Fibroblast of skin of back (primary cell): ENCODE results near the gene DNAI4. TPM values are rescaled to one million over a fixed set of nuclear protein-coding genes. Genes with fewer than 3 reads are reported as not detected.
"Not testable (repeated sequence)": the region's sequence is repeated elsewhere in the genome, so short reads cannot be mapped to it uniquely, and the experiment has no call there.

Experiments
- DNase-seq: peaks from one replicate; pipeline ENCODE4 v3.0.0-alpha.2; 2013
- polyA plus RNA-seq, 2 experiments: library from polyadenylated mRNA; unstranded; fragments of 120-200 nt; gene quantifications; one replicate each; pipeline ENCODE4 v1.2.1, GENCODE V29; 2013; ENCODE audit not compliant: insufficient read length in 2 of 2

Gene DNAI4, protein sequence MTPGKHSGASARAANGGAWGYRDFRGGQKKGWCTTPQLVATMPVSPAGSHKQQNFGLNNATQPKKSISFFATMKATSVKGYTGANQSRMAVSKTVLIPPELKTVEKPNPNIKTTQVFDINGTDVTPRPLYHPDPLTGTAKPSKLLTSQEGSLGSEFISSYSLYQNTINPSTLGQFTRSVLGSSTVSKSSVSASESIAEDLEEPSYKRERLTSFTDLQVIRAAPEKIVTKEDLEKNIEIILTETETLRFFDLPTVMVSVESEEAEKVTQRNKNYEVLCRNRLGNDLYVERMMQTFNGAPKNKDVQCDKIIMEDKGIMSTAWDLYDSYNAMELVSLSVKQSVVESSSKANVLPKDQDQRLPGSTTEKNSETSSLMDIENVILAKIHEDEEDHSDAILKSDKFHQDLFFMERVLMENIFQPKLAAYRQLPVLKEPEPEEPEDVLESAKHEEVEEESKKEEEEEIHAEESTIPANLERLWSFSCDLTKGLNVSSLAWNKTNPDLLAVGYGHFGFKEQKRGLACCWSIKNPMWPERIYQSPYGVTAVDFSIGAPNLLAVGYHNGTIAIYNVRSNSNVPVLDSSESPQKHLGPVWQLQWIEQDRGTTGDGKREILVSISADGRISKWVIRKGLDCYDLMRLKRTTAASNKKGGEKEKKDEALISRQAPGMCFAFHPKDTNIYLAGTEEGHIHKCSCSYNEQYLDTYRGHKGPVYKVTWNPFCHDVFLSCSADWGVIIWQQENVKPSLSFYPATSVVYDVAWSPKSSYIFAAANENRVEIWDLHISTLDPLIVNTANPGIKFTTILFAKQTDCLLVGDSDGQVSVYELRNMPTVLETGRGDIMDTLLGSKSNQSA
- 1.7 TPM for polyA plus RNA-seq (2013, experiment 1 of 2; ENCODE audit: insufficient read length)
- polyA plus RNA-seq (2013, experiment 2 of 2; ENCODE audit: insufficient read length): 1.3 TPM

DNA sequence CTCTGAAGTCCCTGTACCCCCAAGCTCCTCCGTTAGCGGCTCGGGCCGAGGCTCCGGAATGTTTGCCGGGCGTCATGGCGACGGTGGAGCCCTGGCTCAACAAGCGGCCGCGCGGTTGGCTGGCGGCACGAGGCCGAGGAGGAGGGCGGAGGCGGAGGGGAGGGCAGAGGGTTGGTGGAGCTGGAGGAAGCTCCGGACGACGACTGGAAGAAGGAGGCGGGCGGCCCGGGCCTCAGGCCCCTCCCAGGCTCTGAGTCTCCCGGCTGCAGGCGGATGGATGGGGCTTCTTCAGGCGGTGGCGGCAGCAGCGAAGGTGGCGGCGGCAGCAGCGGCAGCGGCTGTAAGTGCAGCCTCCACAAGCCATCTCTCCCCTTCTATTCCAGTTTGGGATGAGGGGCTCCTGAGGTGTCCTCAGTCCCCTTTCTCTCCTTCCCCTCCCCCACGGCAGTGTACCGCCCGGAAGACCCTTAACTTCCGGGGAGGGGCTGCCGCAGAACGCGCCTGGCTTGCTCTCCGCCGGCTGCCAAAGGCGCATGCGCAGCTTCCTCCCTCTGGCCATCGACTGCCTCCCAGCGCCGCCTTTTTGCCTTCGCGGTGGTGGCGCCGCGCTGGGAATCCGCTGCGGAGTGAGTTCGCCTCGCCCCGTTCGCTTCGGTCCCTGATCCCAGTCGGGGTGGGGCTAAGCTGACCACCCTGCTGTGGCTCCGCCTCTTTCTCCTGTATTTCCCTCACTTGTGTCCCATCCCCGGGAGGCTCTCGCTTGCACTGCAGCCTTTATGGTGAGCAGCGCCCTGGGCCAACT is at the start of gene DNAI4, which contains the start of gene MIER1:
TSS of gene DNAI4 (minus strand) at position 101 of the 802 bp plus-strand sequence. CDS start at position 76, 25 bp downstream.
TSS of gene MIER1 (plus strand) at position 235 of the 802 bp plus-strand sequence. CDS start at position 274, 39 bp downstream.
- peak; percentile 98 for DNase-seq

DNA sequence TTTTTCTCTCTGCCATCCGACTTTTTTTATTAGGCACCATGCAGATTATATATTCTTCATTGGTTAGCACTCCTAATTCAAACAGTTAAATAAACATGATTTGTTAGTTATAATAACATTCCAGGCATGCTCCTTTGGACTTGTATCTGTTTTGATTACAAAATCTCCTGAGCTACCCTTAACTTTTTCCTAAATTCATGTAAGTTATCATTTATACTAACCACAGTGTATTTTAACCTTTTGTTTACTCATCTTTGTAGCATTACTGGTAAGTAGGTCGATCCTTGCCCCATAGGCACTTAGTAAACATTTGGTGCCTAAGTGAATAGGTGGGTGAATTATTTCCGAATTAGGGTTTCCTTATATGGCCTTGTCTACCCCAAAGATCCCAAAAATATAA is 43.9 kb upstream of the DNAI4 start:
- DNase-seq: peak; percentile 23

DNA sequence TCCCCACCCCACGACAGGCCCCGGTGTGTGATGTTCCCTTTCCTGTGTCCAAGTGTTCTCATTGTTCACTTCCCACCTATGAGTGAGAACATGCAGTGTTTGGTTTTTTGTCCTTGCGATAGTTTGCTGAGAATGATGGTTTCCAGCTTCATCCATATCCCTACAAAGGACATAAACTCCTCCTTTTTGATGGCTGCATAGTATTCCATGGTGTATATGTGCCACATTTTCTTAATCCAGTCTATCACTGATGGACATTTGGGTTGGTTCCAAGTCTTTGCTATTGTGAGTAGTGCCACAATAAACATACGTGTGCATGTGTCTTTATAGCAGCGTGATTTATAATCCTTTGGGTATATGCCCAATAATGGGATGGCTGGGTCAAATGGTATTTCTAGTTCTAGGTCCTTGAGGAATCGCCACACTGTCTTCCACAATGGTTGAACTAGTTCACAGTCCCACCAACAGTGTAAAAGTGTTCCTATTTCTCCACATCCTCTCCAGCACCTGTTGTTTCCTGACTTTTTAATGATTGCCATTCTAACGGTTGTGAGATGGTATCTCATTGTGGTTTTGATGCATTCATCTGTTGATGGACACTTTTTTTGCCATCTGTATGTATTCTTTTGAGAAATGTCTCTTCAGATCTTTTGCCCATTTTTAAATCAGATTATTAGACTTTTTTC is 41.7 kb upstream of the DNAI4 start:
- DNase-seq: not testable (repeated sequence)

DNA sequence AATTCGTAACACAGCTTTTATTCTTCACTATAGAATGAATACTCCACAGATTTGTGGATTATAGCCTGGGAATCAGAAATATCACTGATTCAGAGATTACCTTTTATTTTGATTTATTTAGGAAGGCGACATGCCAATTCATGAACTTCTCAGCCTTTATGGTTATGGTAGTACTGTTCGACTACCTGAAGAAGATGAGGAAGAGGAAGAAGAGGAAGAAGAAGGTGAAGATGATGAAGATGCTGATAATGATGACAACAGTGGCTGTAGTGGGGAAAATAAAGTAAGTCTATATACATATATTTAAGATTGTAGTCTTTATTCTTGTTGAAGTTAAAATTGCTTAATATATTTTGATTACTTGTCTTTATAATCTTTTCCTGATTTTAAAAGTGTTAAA is 33.3 kb upstream of the DNAI4 start:
- no peak for DNase-seq

DNA sequence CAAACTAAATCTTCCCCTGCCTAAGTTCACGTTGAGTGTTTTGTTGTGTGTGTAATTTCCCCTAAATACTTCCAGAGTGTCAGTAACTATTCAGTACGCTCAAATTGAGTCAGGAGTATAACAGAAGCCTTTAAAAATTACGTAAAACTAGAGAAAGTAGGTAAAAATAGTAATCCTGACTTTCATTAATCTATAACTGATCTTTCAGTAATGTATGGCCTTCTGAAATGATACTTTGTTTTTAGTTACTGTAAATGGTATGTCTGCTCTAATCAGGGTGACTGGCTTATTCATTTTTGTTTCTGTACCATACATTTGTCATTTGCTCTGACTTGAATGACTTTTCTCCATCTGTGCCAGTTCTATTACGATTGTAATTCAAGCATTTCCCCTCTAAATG is 29.6 kb upstream of the DNAI4 start:
- no peak for DNase-seq

DNA sequence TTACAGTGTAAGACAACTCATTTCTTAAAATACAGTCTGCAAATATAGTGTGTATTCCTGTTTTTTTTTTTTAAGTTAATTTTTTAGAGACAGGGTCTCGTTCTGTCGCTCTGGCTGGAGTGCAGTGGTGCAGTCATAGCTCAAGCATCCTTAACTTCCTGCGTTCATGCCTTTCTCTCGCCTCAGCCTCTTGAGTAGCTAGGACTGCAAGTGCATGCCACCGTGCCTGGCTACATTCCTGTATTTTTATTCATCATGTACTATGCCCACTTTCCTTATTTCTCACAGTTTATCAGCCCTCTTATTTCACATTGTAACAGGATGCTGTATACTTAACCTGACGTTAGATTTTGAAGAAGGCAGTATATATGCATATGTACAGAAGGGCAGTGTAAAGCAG is 26.9 kb upstream of the DNAI4 start:
- peak; percentile 93 for DNase-seq

DNA sequence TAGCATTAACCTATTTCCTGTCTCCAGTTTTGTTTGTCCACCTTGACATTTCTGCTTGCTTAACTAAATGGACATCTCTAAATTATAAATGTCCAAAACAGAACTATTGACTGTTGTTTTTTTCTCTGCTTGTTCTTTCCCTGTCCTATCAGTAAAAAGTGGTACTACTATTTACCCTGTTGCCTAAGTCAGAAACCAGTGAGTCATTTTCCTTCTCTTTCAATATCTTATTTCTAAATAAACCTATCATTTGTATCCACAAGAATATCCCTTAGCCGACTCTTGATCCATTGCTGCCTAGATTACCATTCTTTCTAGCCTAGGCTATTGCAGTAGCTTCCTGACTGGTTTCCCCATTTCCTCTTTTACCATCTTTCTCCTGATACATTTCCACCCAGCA is 22.6 kb upstream of the DNAI4 start:
- DNase-seq: no peak

DNA sequence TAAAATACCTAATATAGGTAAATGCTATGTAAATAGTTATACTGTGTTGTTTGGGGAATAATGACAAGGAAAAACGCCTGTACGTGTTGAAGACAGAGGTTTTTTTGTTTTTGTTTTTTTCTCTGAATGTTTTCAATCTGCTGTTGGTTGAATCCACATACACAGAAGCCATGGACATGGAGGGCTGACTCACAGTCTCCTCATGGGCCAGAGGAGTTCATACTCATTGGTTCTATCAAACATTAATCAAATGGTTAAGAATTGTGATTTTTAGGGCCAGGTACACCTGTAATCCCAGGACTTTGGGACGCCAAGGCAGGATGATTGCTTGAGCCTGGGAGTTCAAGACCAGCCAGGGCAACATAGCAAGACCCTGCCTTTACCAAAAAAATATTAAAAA is 20.7 kb upstream of the DNAI4 start:
- no peak for DNase-seq

DNA sequence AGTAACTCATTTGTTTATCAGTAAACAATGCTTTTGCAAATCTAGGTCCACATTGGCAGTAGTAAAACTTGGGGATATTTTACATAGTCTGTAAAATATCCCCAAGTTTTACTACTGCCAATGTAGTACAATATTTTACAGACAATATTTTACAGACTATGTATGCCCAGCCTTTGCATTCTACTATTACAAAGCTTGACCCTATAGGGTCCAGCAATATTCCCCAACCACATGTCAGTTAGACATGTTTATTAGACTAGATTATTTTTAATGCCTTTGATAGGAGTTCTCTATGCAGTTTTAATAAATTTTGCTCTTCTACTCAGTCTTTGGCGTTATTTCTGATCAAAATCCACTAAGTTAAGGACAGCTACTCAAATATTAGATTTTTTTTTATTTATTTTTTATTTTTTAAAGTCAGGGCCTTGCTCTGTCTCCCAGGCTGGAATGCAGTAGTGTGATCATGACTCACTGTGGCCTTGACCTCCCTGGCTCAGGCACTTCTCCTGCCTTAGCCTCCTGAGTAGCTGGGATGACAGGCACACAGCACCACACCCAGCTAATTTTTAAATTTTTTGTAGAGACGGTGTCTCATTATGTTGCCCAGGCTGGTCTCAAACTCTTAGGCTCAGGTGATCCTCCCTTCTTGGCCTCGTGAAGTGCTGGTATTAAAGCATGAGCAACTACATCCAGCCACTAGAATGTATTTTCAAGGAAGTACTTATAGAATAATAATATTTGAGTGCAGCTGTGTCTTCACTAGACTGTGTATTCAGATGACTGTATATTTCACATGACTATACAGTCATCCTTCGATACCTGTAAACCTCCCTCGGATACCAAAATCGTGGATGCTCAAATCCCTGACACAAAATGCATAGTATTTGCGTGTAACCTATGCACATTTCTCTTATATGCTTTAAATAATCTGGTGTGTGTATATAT is 19.9 kb upstream of the DNAI4 start:
- peak; percentile 84 for DNase-seq

DNA sequence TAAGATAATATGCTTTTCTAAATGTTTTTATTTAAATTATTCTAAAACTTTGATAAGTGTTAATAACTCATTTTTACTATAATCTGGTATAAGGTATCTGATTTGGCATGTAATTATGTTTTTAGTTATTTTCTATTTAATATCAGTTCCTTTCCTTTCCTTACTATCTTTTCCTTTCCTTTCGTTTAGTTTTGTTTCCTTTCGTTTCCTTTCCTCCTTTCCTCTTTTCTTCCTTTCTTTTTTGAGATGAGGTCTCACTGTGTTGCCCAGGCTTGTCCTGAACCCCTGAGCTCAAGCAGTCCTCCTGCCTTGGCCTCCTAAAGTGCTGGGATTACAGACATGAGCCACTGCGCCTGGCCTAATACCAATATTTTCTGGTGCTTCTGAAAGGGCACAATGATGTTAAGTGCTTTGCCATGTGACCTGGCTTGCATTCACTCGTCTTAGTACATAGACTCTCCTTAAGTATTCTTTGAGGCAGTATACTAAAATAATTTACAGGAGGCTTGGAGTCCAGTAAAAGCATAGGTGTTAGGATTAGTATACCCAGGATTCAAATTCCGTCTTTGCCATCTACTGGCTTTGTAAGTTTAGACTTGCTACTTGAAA is 18.8 kb upstream of the DNAI4 start:
- no peak for DNase-seq

DNA sequence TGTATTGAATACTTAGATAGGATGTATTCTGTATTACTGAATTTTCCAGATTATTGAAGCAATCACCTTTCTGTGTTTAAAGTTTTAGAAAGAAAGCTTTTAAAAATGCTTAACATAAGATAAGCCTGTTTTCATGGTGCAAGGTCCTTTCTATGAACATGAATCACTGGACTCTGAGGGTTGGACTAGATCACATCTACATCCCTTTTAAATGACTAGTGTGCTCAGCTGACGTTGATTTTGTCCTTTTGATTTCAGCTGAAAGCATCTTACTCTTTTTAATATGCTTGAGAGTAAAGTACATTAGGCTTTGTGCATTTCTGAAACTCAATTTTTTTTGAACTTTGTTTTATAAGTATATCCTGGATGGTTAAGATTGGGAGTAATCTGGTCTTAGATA is 16.3 kb upstream of the DNAI4 start:
- peak; percentile 12 for DNase-seq

DNA sequence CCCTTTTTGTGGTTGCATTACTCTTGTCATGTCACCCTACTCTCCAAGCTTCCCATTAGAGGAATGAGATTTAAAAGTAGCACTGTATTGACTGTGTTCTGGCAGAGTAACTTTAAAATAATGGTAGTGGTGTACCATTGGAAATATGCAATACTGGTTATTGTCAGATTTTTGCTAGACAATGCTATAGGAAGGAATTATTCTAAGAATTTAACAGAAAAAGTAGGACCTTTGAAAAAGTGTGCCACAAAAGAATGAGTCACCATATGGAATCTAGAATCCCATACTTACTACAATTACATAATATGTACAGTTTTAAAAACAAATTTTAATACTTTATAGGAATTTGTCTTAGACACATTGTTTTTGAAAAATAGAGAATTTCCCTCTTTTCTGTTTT is 14.0 kb upstream of the DNAI4 start:
- peak; percentile 76 for DNase-seq

DNA sequence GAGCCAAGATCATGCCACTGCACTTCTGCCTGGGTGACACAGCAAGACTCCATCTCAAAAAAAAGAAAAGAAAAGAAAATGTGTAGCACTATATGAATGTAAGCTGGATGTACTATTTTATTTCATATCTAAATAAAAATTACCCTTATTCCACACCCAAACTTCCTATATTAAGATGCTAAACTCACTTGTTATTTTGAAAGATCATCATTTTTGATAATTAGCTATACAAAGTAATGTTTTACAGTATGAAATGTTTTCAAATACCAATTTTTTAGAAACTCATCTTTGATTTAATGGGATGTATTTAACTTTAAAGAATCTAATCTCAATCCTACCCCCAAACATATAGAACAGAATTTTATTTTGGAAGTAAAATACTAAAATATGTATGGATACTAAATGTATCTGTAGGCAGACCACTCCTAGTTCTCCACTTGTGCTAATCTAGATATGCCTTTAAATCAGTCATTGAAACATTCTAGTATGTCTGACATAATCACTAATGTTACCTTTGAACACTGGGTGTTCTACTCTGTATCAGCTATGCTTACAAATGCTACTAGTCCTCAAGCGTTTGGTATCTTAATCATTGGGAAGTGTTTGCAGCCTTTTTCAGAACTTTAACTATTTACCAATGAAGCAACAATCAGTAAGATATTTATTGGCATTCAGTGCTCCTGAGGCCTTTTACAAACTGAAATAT is 13.0 kb upstream of the DNAI4 start:
- no peak for DNase-seq

DNA sequence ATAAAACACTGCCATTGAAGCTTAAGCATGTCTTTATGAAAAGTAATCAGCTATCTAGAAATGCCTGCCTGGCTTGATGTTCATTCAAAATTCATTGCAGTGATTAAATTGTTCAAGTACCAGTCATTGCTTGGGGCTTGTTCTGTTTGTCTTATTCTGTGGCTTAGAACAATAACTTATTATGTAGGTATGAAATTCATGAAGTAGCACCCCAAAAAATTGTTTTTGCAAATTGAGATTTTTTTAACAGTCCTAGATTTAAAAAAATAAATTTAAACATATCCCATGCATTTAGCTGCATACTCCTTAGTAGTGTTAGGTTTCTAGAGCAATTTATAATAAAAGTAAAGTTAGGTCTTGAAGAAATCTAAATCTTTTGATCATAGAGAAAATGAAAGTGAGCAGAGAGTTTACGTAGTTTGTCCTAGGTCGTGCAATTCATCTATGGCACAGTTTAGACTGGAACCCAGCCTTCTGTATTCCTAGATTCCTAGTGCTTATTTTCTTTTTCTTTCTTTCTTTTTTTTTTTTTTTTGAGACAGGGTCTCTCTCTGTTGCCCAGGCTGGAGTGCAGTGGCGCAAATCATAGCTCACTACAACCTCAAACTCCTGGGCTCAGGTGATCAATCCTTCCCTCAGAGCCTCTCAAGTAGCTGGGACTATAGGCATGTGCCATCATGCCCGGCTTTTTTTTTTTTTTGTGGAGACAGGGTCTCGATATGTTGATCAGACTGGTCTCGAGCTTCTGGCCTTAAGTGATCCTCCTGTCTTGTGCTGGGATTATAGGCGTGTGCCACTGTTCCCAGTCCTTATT is 9.4 kb upstream of the DNAI4 start:
- no peak for DNase-seq

DNA sequence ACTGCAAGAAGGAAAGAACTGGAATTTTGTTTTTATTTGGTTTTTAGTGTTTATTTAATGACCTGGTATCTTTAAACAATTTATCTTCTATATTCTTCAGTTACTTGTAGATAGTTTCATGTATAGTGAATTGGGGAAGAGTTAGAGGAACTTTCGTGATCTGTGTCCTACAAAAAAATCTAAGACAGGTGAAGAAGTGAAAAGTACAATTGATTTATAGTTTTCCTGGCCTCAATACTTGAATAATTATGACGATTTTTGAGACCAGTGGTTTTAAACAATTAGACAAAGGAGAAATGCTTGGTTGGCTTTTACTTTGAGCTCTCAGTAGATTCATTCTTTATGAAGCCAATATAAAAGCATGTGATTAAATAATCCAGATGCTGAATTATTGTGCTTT is 7.6 kb upstream of the DNAI4 start:
- DNase-seq: no peak

DNA sequence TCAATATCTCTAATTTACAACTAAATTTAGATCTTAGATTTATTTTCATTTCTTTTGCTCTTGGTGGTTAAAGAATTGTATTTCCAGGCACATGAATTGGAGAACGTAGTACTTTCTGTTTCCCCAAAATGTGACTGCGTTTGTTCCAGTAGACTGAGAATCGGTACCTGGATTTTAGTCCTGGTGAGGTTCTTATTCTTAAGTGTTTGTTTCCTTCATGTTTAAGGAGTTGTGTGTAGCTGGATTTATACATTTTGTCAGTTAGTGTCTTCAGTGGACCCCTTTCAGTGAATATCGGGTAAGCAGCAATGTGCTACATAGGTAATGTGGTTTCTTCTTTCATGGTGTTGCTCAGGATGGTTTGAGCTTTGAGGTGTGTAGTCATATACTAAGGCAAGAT is 6.9 kb upstream of the DNAI4 start:
- no peak for DNase-seq

DNA sequence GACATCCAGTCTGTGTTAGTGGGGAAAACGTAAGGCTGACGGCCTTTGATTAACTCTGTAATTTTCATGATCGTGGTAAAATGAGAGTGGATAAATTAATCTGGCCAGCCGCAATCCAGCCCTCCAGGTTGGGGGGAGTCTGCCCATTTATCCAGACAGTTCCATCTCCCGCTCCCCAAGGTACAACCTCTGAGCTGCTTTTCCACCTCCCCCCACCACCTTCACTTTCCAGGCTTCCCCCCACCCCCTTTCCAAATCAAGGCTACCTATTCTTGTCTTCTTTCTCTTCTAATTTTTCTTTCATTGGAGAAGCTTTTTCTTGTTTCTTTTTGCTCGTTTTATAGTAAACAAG is 6.1 kb upstream of the DNAI4 start:
- DNase-seq: no peak

DNA sequence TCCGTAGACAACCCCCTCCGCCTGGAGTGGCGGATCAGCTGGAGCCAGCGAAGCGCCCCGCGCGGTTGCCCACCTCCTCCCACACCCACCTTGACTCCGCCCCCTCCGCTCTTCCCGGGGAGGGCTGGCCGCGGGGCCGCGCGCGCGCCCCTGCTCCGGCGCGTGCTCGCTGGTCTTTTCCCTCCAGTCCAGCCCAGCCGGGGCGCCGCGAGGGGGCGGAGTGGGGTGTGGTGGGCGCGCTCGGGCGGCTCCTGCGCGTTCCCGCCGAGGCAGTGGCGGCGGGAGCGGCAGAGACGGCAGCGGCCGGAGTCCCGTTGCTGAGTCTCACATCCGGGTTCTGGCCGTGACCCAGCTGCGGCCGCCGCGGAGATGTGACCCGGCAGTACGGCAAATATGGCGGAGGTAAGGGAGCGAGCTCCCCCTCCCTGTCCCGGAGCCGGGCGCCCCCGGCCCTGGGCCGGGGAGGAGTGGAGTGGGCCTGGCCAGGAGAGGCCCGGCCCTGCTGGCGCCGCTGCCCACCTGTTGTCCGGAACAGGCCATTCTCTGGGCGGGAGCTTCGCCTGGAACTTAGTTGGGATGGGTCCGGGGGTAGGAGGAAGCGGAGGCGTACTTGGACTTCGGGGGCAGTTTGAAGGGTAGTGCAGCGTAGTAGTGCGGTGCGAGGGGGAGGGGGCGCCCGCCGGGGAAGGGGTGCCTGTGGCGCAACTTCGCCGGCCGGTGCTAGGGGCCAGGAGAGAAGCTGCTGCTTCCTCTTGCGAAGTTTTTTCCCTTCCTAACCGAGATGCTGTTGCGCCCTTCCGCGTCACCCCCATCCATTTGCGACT is 5.6 kb upstream of the DNAI4 start:
- DNase-seq: peak; percentile 94
